ENCODE results near the gene CRYBB3. TPM values are rescaled to one million over a fixed set of nuclear protein-coding genes. Genes with fewer than 3 reads are reported as not detected.

Gene CRYBB3
- total RNA-seq, 1 donor from 2014 or later: not detected

DNA sequence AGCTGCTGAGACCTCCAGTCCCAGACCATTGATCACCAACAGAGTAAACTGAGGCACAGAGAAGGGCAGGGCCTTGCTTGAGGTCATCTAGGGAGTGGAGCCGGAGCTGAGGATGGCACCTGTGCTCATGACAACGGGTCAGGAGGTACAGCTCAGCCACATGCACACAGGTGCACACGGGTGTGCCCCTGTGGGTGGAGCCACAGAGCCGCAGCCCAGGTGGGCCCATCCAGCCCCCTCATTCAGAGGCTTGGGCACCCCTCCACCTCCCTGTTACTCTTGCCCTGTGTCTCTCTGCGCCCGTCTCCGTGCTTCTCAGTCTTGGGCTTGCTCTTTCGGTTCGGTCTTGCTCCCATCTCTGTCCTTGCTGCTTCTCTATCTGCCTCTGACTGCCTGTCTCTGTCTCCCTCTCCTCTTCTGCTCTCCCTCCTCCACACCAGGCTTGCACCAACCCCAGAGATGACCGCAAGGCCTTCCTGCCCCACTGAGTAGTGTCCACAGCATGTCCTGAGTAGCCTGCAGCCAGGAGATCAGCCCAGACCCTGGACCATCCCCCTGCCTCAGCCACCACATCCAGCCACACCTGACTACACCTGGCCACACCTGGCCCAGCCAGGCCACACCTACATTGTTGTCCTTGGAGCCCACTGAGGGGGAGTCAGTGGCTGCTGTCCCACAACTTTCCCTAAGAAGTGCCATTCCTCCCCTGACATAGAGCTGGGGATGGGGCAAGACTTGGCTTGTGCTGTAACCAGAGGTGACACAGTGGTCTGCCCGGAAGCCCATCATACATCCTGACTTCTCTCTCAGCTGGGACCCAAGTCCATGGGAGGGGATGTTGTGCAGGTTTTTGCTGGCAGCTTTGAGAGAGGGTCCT lies 39.3 kb upstream of the CRYBB3 start:
- Mint-ChIP-seq H3K4me1 (no peaks in the 10 kb centered on the region), H3K36me3 (ENCODE audit: low read depth) (no peaks in the 10 kb centered on the region), H3K9me3 (no peaks in the 10 kb centered on the region), H3K27ac (ENCODE audit: unreplicated experiment) (no peak overlapping the region), H3K27me3 (ENCODE audit: low read depth) (no peaks in the 10 kb centered on the region), H3K4me3 (no peak overlapping the region)
- TF ChIP-seq CTCF (conservative IDR thresholded peaks at IDR 0.05): no peak
- DNase-seq (ENCODE audit: low read depth, low spot score): no peak

- no peaks in the 10 kb centered on the region for H3K36me3 Mint-ChIP-seq (ENCODE audit: low read depth)
- H3K4me3 Mint-ChIP-seq: no peak overlapping the region
- H3K27ac Mint-ChIP-seq (ENCODE audit: unreplicated experiment): peak overlapping the region; percentile 43
- no peaks in the 10 kb centered on the region for H3K4me1 Mint-ChIP-seq
- no peak for DNase-seq (ENCODE audit: low read depth, low spot score)
- H3K27me3 Mint-ChIP-seq (ENCODE audit: low read depth): no peaks in the 10 kb centered on the region
- H3K9me3 Mint-ChIP-seq: no peaks in the 10 kb centered on the region
- no peak for TF ChIP-seq CTCF (conservative IDR thresholded peaks at IDR 0.05)
Measured at GRCh38 chr22:25161017-25161915, 38.4 kb upstream of the CRYBB3 start.

DNA sequence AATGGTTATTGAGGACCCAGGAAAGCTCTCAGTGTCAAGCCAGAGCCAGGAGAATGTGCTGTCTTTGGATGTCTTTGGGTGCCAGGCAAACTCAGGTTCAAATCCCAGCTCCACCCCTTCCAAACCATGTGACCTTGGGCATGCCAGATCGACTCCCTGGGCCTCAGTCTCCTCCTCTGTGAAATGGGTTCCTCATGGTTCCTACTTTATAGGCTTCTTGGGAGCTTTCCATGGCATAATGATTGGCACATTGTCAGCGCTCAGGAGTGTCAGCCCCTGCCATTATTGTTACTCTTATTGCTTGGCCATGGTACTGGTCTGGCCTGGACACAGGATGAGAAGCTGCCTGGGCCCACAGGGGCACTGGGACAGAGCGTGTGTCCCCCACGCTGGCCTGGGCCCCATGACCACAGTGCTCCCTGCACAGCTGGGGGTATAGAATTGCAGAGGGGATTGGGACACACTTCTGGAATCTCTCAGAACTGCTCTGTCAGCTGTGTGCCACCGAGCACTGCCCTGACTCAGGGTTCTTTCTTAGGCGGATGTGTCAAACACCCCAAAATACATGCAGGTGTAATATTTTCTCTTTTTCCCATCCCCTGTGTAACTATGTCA lies 37.6 kb upstream of the CRYBB3 start:
- Mint-ChIP-seq H3K27ac (ENCODE audit: unreplicated experiment) (no peak overlapping the region), H3K4me3 (no peak overlapping the region), H3K36me3 (ENCODE audit: low read depth) (no peaks in the 10 kb centered on the region), H3K4me1 (no peaks in the 10 kb centered on the region), H3K9me3 (no peaks in the 10 kb centered on the region), H3K27me3 (ENCODE audit: low read depth) (no peaks in the 10 kb centered on the region)
- no peak for DNase-seq (ENCODE audit: low read depth, low spot score)
- no peak for TF ChIP-seq CTCF (conservative IDR thresholded peaks at IDR 0.05)

DNA sequence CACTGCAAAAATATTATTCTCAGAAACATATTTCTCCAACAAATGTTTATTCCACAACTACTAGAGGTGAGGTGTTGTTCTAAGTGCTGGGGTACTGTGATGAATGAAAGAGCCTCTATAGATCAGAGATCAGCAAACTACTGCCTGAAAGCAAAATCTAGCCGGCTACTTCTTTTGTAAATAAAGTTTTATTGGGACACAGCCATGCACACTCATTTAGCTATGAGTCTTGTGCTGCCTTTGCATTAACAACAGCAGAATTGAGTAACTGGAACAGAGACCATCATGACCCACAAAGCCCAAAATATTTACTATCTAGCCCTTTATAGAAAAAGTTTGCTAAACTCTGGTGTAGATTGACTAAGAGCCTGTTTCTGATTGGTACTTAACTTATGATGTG lies 37.1 kb upstream of the CRYBB3 start:
- no peak for DNase-seq (ENCODE audit: low read depth, low spot score)

More for the DNA sequence above, 37.1 kb upstream of the CRYBB3 start:
- no peaks in the 10 kb centered on the region for H3K36me3 Mint-ChIP-seq (ENCODE audit: low read depth)
- H3K4me3 Mint-ChIP-seq: no peak overlapping the region
- H3K27ac Mint-ChIP-seq (ENCODE audit: unreplicated experiment): no peak overlapping the region
- H3K4me1 Mint-ChIP-seq: no peaks in the 10 kb centered on the region
- H3K9me3 Mint-ChIP-seq: no peaks in the 10 kb centered on the region
- TF ChIP-seq CTCF (conservative IDR thresholded peaks at IDR 0.05): no peak
- no peaks in the 10 kb centered on the region for H3K27me3 Mint-ChIP-seq (ENCODE audit: low read depth)
